Spleen (tissue), 7 donors: Measurements from ENCODE around the gene RS1.

Source experiments
- CTCF ChIP-seq, 11 experiments: fragments of 200-600 bp in 7 of 11; fragments of 450-650 bp in 4 of 11; sonication (generic) in 4 of 11; IDR thresholded peaks in 8 of 11; conservative IDR thresholded peaks in 3 of 11; 1 replicate in 7 of 11; 2 replicates in 4 of 11; pipeline versions ENCODE4 v1.4.0 to v1.8.0; 2016 to 2021; ENCODE audit warnings: antibody characterized with exemption in 11 of 11, inconsistent platforms in 4 of 11, mild to moderate bottlenecking in 1 of 11
- POLR2A ChIP-seq, 3 donors: fragments of 450-650 bp; IDR thresholded peaks; one replicate each; pipeline ENCODE4 v1.5.1; 2017; ENCODE audit warnings: antibody characterized with exemption in 3 of 3, mild to moderate bottlenecking in 1 of 3
- donor health status: DM: no; HTN: no; CAD: no; lungs with moderate emphysema.
- donor health status: DM: no; HTN: no; CAD: no.
- donor health status: DM: no; HTN: no; CAD: no.

GRCh38 chrX:18702362-18703195 is 30.7 kb upstream of the RS1 start:
- TF ChIP-seq CTCF (IDR thresholded peaks at IDR 0.05 in 8 of 11, conservative IDR thresholded peaks at IDR 0.05 in 3 of 11) (no peak), POLR2A (IDR thresholded peaks at IDR 0.05) (no peak)
